HG02885 (cell line): Measurements from ENCODE around the gene TMEM59L.
"Not testable (repeated sequence)": the region's sequence is repeated elsewhere in the genome, so short reads cannot be mapped to it uniquely, and the experiment has no call there.

Experiments
- ATAC-seq: cut with Tn5 transposase; IDR thresholded peaks from one replicate; pipeline ENCODE4 v1.9.1; 2021; ENCODE audit warnings: mild to moderate bottlenecking; ENCODE audit not compliant: unreplicated experiment, poor library complexity

TMEM59L gene

DNA sequence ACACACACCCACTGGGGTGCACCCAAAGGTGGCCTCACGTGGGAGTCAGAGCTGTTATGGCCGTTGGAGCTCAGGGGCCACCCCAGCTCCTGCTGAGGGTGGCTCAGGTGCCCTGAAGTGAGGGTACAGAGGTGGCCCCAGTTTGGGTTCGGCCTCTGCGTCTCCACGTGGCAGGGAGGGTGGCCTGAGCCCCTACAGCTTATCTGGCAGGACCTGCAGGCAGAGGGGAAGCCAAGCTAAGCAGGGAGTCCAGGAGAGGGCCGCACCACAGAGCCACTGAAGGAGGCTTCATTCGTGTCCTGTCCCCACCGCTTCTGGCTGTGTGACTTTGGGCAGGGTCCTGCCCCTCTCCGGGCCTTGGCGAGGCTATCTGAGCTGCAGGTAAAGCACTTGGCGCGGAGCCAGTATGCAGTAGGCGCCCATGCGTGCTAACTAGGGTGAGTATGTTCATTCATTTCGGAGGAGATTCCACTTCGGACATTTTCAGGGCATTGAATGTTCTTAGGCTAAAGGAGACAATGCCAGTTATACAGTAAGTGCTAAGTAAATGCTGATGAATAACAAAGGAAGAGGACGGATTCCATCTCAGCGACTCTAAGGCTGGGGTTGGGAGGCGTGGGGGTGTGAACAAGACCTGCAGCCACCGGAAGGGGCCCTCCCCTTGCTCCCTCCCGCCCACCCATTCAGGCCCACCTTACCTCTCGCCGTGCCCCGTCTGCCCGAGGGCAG lies 19.1 kb upstream of the TMEM59L start:
- ATAC-seq: no peak

DNA sequence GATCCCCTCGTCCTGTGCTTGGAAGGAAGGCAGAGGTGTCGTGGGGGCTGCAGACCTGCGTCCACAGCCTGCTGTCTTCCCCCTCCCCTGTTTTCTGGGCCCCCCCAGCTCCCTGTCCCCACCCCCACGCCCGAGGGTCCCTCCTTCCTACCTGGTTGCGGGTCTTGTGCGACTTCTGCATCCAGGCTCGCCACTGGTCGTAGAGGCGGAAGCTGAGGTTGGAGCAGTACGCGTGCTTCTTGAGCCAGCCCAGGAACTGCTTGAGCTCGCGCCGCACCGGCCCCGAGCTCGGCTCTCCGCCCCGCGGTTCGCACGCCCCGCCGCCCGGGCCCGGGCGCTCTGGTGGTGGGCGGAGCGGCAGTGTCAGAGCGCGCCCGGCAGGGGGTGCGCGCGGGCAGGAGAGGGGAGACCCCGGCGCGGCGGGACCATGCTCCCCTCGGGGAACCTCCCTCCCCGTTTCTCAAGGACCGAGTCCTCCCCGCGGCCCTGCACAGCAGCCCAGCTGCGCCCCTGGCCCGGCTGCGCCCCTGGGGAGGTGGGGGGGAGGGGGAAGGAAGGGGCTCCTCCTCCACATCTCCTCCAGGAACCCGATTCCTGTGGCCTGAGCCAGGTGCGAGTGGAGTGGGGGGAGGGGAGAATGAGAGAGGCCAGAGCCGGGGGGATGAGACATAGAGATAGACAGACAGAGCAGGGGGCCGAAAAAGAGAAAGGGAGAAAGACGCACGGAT lies 18.4 kb upstream of the TMEM59L start:
- ATAC-seq: peak; percentile 67

GRCh38 chr19:18594824-18595373 lies 17.8 kb upstream of the TMEM59L start:
- no peak for ATAC-seq

- ATAC-seq: no peak
Observed at GRCh38 chr19:18595475-18595874, 17.2 kb upstream of the TMEM59L start.

- no peak for ATAC-seq
Observed at GRCh38 chr19:18596752-18597157, 15.9 kb upstream of the TMEM59L start.

- ATAC-seq: no peak
Observed at GRCh38 chr19:18597809-18598660, 14.6 kb upstream of the TMEM59L start.

GRCh38 chr19:18599485-18599884 lies 13.2 kb upstream of the TMEM59L start:
- ATAC-seq: no peak

DNA sequence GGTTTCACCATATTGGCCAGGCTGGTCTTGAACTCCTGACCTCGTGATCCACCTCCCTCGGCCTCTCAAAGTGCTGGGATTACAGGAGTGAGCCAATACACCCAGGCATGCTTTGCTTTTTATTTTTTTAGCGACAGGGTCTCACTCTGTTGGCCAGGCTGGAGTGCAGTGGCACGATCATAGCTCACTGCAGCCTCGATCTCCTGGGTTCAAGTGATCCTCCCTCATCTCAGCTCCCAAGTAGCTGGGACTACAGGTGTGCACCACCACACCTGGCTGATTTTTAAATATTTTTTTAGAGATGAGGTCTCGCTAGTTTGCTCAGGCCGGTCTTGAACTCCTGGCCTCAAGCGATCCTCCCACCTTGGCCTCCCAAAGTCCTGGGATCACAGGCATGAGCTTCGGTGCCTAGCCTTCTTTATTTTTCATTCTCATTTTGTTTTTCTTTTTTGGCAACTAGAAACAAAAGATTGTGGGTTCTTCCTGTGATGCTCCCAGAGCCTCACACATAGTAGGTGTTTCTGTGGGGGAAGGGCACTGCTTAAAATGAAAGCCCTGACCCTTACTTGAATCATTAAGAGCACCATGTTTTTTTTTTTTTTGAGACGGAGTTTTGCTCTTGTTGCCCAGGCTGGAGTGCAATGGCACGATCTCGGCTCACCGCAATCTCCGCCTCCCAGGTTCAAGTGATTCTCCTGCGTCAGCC lies 11.8 kb upstream of the TMEM59L start:
- not testable (repeated sequence) for ATAC-seq

- no peak for ATAC-seq
Observed at GRCh38 chr19:18601875-18602274, 10.8 kb upstream of the TMEM59L start.

DNA sequence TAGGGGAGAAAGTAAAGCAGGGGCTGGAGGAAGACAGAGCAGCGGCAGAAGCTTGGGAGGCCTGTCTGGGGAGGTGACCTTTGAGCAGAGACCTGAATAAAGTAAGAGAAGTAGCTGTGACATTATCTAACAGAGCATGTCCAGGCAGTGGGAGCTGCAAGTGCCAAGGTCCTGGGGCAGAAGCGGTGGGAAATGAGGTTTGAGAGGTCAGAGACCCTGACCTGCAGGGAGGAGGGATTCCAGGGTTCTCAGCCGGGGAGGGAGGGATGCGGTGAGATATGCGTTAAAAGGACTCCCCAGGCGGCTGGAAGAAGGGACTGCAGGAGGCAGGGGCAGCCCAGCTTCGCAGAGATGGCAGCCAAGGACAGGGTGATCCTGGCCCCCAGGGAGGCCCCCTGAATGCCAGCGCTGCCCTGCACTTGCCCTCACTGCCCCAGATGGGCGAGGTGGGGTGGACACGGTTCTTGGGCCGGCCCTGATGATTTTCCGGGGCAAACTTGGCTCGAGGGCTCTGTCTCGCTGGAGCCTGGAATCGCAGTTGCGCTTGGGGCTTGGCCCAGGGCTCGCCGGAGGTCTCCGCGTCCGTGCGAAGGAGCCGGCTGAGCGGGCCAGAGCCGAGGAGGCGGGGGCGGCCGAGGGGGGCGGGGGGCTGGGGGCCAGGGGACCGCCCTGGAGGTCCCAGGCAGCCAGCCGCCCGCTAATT lies 9.3 kb upstream of the TMEM59L start:
- no peak for ATAC-seq

GRCh38 chr19:18603958-18604819 lies 8.5 kb upstream of the TMEM59L start:
- ATAC-seq: no peak

DNA sequence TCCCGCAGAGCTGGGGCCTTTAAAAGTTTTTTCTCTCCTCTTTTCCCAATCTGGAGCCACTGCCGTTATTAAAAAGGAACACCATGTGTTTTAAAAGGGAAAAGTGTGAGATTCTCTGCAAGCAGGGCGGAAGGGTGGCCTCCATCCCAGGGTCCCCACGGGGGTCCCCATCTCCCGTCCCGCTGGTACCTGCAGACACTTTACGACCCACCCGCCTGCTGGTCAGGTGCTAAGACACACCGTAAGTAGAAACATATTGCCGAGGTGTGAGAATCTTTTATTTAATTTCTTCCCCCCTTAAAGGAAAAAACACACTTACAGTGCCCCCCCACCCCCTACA lies 7.9 kb upstream of the TMEM59L start:
- no peak for ATAC-seq

- no peak for ATAC-seq
Observed at GRCh38 chr19:18605196-18605545, 7.5 kb upstream of the TMEM59L start.

- no peak for ATAC-seq
Observed at GRCh38 chr19:18605546-18606280, 7.0 kb upstream of the TMEM59L start.

GRCh38 chr19:18606281-18607225 lies 6.1 kb upstream of the TMEM59L start, which contains the start of gene CRLF1:
TSS of gene CRLF1 (minus strand) at chr19:18606799. CDS start at chr19:18606656, 143 bp downstream.
- ATAC-seq: no peak

DNA sequence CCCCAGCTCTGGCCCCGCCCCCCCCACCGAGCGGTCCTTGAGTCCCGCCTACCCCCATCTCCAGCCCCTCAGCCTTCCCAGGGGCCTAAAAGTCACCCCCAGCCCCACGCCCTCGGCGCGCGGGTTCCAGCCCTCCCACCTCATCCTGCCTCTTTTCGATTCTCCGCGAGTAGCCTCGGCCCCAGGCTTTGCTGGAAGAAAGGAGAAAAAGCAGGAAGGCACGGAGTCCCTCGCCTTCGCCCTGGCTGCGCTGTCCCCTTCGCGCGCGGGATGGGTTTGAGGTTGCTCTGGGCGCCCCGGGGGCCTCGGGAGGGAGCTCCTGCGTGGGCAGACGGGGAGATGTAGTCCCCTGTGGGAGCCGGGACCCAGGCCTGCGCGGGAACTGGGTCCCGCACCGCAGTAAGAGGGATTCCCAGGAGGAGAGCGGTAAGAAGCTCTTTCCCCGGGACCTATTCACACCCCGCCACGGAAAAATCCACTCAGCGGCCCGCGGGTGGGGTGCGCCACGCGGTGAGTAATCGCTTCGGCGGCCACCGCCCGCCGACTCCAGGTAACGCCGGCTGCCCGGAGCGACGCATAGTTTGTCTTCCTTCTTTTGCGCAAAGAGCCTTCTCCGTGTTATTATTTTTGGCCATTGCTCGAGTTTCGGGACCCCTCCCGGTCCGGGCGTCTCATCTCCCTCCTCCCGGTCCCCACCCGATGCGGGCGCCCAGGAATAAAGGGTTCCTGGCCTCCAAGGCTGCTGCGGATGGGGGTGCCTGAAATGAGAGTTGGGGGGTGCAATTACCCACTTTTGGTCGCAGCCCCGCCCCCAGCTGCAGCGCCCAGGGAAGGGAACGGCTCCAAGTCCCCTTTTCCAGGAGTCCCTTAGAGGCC lies 5.2 kb upstream of the TMEM59L start:
- ATAC-seq: no peak
